ENCODE data around the gene KIF26B. TPM values are rescaled to one million over a fixed set of nuclear protein-coding genes. Genes with fewer than 3 reads are reported as not detected.
"Not testable (repeated sequence)": the region's sequence is repeated elsewhere in the genome, so short reads cannot be mapped to it uniquely, and the experiment has no call there.

Gene KIF26B
- total RNA-seq, 1 donor from 2014 or later, result 3.4 TPM

GRCh38 chr1:245336149-245336983 lies 181.6 kb downstream of the KIF26B start:
- Histone ChIP-seq H3K36me3 (no peaks in the 10 kb centered on the region), H3K27me3 (no peaks in the 10 kb centered on the region), H3K4me1 (no peaks in the 10 kb centered on the region), H3K9me3 (no peaks in the 10 kb centered on the region), H3K4me3 (no peak overlapping the region), H3K27ac (no peak overlapping the region)
- no peak for TF ChIP-seq CTCF (IDR thresholded peaks at IDR 0.05)
- peak; percentile 49 for ATAC-seq
- DNase-seq, result no peak
- intact Hi-C loops (cut with DNase I), result no loop called here

- H3K27ac ChIP-seq; ATAC-seq; H3K36me3 ChIP-seq; intact Hi-C loops (cut with DNase I); H3K9me3 ChIP-seq; H3K27me3 ChIP-seq; H3K4me1 ChIP-seq; H3K4me3 ChIP-seq; DNase-seq: not testable (repeated sequence)
Measured at GRCh38 chr1:245336984-245337355, 182.2 kb downstream of the KIF26B start.

DNA sequence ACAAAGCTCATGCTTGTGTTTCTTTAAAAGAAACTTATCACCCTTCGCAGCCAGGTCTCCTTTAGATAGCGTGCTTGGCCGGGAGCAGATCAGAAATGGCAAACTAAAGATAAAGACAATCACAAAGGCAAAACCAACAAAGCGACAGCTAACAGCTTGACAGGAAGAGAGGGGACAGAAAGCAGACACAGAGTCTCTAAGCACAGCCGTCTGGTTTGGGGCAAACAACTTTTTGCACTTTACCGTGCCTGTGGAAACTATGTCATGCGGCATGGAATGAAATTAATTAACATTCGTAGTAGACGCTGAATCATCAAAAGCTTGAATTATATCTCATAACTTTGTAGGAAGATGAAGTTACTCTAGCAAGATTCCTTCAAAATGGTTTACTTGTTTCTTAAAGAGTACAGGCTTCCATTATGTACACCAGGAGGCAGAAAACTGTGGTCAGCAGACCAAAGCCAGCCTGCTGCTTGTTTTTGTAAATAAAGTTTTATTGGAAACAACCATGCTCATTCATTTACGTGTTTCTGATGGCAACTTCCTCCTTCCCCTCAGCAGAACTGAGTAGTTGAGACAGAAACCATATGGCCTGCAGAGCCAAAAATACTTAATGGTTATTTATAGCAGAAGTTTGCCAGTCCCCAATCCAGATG lies 183.2 kb downstream of the KIF26B start:
- no peak overlapping the region for H3K27ac ChIP-seq
- ATAC-seq (no peak), DNase-seq (no peak)
- H3K4me3 ChIP-seq, result no peak overlapping the region
- intact Hi-C loops (cut with DNase I), result no loop called here
- no peaks in the 10 kb centered on the region for H3K4me1 ChIP-seq
- H3K27me3 ChIP-seq, result no peaks in the 10 kb centered on the region
- TF ChIP-seq CTCF (IDR thresholded peaks at IDR 0.05), result no peak
- H3K9me3 ChIP-seq, result no peaks in the 10 kb centered on the region
- H3K36me3 ChIP-seq, result no peaks in the 10 kb centered on the region

- no peak for TF ChIP-seq CTCF (IDR thresholded peaks at IDR 0.05)
- no peaks in the 10 kb centered on the region for H3K36me3 ChIP-seq
- no peak overlapping the region for H3K27ac ChIP-seq
- no peaks in the 10 kb centered on the region for H3K9me3 ChIP-seq
- DNase-seq, result no peak
- intact Hi-C loops (cut with DNase I), result no loop called here
- H3K4me3 ChIP-seq, result no peak overlapping the region
- no peaks in the 10 kb centered on the region for H3K4me1 ChIP-seq
- no peaks in the 10 kb centered on the region for H3K27me3 ChIP-seq
- ATAC-seq, result no peak
Measured at GRCh38 chr1:245338485-245338877, 183.7 kb downstream of the KIF26B start.

GRCh38 chr1:245341743-245342142 lies 187.0 kb downstream of the KIF26B start:
- ATAC-seq (no peak), DNase-seq (no peak)
- Histone ChIP-seq H3K36me3 (no peaks in the 10 kb centered on the region), H3K27me3 (no peaks in the 10 kb centered on the region), H3K9me3 (no peaks in the 10 kb centered on the region), H3K4me3 (no peak overlapping the region), H3K4me1 (no peaks in the 10 kb centered on the region), H3K27ac (no peak overlapping the region)
- intact Hi-C loops (cut with DNase I), result no loop called here
- TF ChIP-seq CTCF (IDR thresholded peaks at IDR 0.05), result no peak

DNA sequence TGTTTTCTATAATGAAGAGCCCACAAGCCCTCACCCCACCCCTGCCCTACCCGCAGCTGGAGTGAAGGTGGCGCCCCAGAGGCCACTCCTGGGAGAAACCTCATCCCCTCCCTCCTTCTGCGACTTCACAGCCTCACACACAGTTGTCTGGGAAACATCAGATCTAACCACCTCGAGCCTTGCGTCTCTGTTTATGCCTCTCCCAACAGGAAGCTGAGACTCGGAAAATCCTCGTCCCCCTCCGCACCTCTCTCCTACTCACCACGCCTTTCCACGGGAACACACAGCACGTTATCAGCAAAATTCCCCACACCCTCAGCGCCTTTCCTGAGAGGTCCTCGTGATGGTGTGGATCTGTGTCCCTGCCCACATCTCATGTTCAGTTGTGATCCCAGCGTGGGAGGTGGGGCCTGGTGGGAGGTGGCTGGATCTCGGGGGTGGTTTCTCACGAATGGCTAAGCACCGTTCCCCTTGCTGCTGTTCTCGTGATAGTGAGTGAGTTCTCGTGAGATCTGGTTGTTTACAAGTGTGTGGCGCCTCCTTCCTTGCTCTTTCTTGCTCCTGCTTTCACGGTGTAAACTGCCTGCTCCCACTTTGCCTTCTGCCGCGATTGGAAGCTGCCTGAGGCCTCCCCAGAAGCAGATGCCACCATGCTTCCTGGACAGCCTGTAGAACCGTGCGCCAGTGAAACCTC lies 190.6 kb downstream of the KIF26B start:
- Histone ChIP-seq H3K9me3 (no peaks in the 10 kb centered on the region), H3K4me3 (no peak overlapping the region), H3K36me3 (no peaks in the 10 kb centered on the region), H3K27me3 (no peaks in the 10 kb centered on the region), H3K4me1 (no peaks in the 10 kb centered on the region), H3K27ac (no peak overlapping the region)
- ATAC-seq, result no peak
- intact Hi-C loops (cut with DNase I), result no loop called here
- no peak for DNase-seq
- TF ChIP-seq CTCF (IDR thresholded peaks at IDR 0.05), result no peak

Data from upper lobe of right lung (tissue), 1 donor.